Thyroid gland (tissue), 4 donors: ENCODE measurements around the gene LRRC47.

Source experiments
- CTCF ChIP-seq, 6 experiments: fragments of 200-600 bp in 3 of 6; fragments of 450-650 bp in 3 of 6; sonication (generic) in 3 of 6; IDR thresholded peaks; one replicate each; pipeline ENCODE4 v1.5.1; 2016 to 2019; ENCODE audit warnings: antibody characterized with exemption in 6 of 6, mild to moderate bottlenecking in 2 of 6, inconsistent platforms in 1 of 6, moderate library complexity in 1 of 6
- POLR2A ChIP-seq, 2 donors: fragments of 450-650 bp; IDR thresholded peaks; one replicate each; pipeline ENCODE4 v1.6.1; 2017; ENCODE audit warnings: antibody characterized with exemption in 2 of 2, mild to moderate bottlenecking in 2 of 2, moderate library complexity in 1 of 2

- TF ChIP-seq CTCF (IDR thresholded peaks at IDR 0.05): no peak
- no peak for TF ChIP-seq POLR2A (IDR thresholded peaks at IDR 0.05)
These were observed 16.3 kb downstream of the LRRC47 start for GRCh38 chr1:3779912-3780416.
